Femur (tissue), 1 donor: ENCODE results near the gene CFAP73.
"Not testable (repeated sequence)": the region's sequence is repeated elsewhere in the genome, so short reads cannot be mapped to it uniquely, and the experiment has no call there.

Experiments
- DNase-seq: peaks from one replicate; pipeline ENCODE4 v3.0.0-alpha.2; 2017

Gene CFAP73

GRCh38 chr12:113120670-113121370 is 28.7 kb upstream of the CFAP73 start:
- no peak for DNase-seq

GRCh38 chr12:113127791-113128199 is 21.7 kb upstream of the CFAP73 start:
- DNase-seq: no peak

GRCh38 chr12:113128802-113129663 is 20.5 kb upstream of the CFAP73 start:
- DNase-seq: no peak

GRCh38 chr12:113129664-113130456 is 19.7 kb upstream of the CFAP73 start:
- DNase-seq: no peak

GRCh38 chr12:113130457-113131135 is 18.9 kb upstream of the CFAP73 start:
- no peak for DNase-seq

GRCh38 chr12:113131556-113131955 is 18.0 kb upstream of the CFAP73 start:
- DNase-seq: no peak

- DNase-seq: no peak
Measured at GRCh38 chr12:113133036-113133435, 16.5 kb upstream of the CFAP73 start.

GRCh38 chr12:113133666-113134065 is 15.9 kb upstream of the CFAP73 start:
- no peak for DNase-seq

GRCh38 chr12:113134071-113134470 is 15.5 kb upstream of the CFAP73 start:
- DNase-seq: no peak

- no peak for DNase-seq
Measured at GRCh38 chr12:113134521-113134951, 15.0 kb upstream of the CFAP73 start.

- peak; percentile 40 for DNase-seq
Measured at GRCh38 chr12:113135178-113136127, 14.1 kb upstream of the CFAP73 start, which contains the start of gene RASAL1. TSS of gene RASAL1 (minus strand) at chr12:113135761. CDS start at chr12:113135462, 299 bp downstream.

GRCh38 chr12:113136128-113136989 is 13.2 kb upstream of the CFAP73 start:
- DNase-seq: no peak

- DNase-seq: no peak
Measured at GRCh38 chr12:113136990-113137511, 12.5 kb upstream of the CFAP73 start.

GRCh38 chr12:113137861-113138783 is 11.4 kb upstream of the CFAP73 start:
- no peak for DNase-seq

GRCh38 chr12:113138826-113139225 is 10.7 kb upstream of the CFAP73 start:
- no peak for DNase-seq

- DNase-seq: no peak
Measured at GRCh38 chr12:113140706-113141105, 8.8 kb upstream of the CFAP73 start.

- DNase-seq: not testable (repeated sequence)
Measured at GRCh38 chr12:113141716-113142115, 7.8 kb upstream of the CFAP73 start.

GRCh38 chr12:113142173-113142885 is 7.2 kb upstream of the CFAP73 start:
- no peak for DNase-seq
